SU-DHL-6 (cell line): ENCODE data around the gene IRF7.

Experiments used
- H2AFZ ChIP-seq: fragments of 200-600 bp; sonication (generic); 2 replicates; pipeline ENCODE4 v1.6.1; 2014; ENCODE audit warnings: low read depth, mild to moderate bottlenecking, moderate library complexity, mixed read lengths, antibody characterized with exemption, low read length; ENCODE audit not compliant: severe bottlenecking
- H3F3A ChIP-seq: fragments of 200-600 bp; shearing (Covaris generic); 2 replicates; pipeline ENCODE4 v1.6.0; 2016; ENCODE audit warnings: antibody characterized with exemption, mild to moderate bottlenecking; ENCODE audit not compliant: insufficient read depth
- H3K27ac ChIP-seq: fragments of 200-600 bp; sonication (generic); 2 replicates; pipeline ENCODE4 v1.5.1; 2016; ENCODE audit warnings: low read depth, mild to moderate bottlenecking, low read length, moderate library complexity, mixed read lengths
- H3K27me3 ChIP-seq: fragments of 200-600 bp; sonication (generic), shearing (Covaris generic); 2 replicates; pipeline ENCODE4 v1.6.0; 2014; ENCODE audit warnings: mild to moderate bottlenecking, low read length
- H3K36me3 ChIP-seq: fragments of 200-600 bp; sonication (generic); 2 replicates; pipeline ENCODE4 v1.6.1; 2014; ENCODE audit warnings: mild to moderate bottlenecking, low read length, mixed read lengths
- H3K4me2 ChIP-seq: fragments of 300-600, 200-600 bp; shearing (Covaris generic), sonication (generic); 2 replicates; pipeline ENCODE4 v1.6.0; 2014; ENCODE audit warnings: low read length, low read depth, mild to moderate bottlenecking; ENCODE audit not compliant: poor library complexity, severe bottlenecking
- H3K4me3 ChIP-seq: fragments of 200-600 bp; sonication (generic); 2 replicates; pipeline ENCODE4 v1.5.1; 2014; ENCODE audit warnings: antibody characterized with exemption, low read length, mild to moderate bottlenecking, mixed read lengths; ENCODE audit not compliant: insufficient read depth, poor library complexity, severe bottlenecking
- H3K79me2 ChIP-seq: fragments of 200-600 bp; sonication (generic); 2 replicates; pipeline ENCODE4 v1.6.1; 2014; ENCODE audit warnings: mild to moderate bottlenecking, low read length, moderate library complexity; ENCODE audit not compliant: insufficient read depth
- H3K9ac ChIP-seq: fragments of 200-600 bp; sonication (generic); 2 replicates; pipeline ENCODE4 v1.7.0; 2014; ENCODE audit warnings: mild to moderate bottlenecking, low read length
- H3K9me2 ChIP-seq: fragments of 200-600 bp; sonication (generic); replicated peaks from 2 replicates; pipeline ENCODE4 v1.6.1; 2014; ENCODE audit warnings: low read length; ENCODE audit not compliant: insufficient read depth
- H3K9me3 ChIP-seq: fragments of 200-600 bp; sonication (generic); 2 replicates; pipeline ENCODE4 v1.6.1; 2014; ENCODE audit warnings: low read length, mixed read lengths; ENCODE audit not compliant: insufficient read depth
- H4K20me1 ChIP-seq: fragments of 200-600 bp; sonication (generic); 2 replicates; pipeline ENCODE4 v1.6.1; 2014; ENCODE audit warnings: low read depth, mild to moderate bottlenecking, antibody characterized with exemption, low read length, moderate library complexity, mixed read lengths
- EZH2phosphoT487 ChIP-seq: fragments of 200-600 bp; sonication (generic), shearing (Covaris generic); conservative IDR thresholded peaks from 2 replicates; pipeline ENCODE4 v1.6.1; 2018; ENCODE audit warnings: mild to moderate bottlenecking, antibody characterized with exemption, low read length, moderate library complexity, mixed read lengths
- TF ChIP-seq, protein P1 (sequence below): fragments of 200-600 bp; sonication (generic); IDR thresholded peaks from one replicate; pipeline ENCODE4 v1.5.1; 2017; ENCODE audit warnings: antibody characterized with exemption, mild to moderate bottlenecking, low read length, moderate library complexity; ENCODE audit not compliant: insufficient read depth, poor library complexity, severe bottlenecking

The IRF7 gene

DNA sequence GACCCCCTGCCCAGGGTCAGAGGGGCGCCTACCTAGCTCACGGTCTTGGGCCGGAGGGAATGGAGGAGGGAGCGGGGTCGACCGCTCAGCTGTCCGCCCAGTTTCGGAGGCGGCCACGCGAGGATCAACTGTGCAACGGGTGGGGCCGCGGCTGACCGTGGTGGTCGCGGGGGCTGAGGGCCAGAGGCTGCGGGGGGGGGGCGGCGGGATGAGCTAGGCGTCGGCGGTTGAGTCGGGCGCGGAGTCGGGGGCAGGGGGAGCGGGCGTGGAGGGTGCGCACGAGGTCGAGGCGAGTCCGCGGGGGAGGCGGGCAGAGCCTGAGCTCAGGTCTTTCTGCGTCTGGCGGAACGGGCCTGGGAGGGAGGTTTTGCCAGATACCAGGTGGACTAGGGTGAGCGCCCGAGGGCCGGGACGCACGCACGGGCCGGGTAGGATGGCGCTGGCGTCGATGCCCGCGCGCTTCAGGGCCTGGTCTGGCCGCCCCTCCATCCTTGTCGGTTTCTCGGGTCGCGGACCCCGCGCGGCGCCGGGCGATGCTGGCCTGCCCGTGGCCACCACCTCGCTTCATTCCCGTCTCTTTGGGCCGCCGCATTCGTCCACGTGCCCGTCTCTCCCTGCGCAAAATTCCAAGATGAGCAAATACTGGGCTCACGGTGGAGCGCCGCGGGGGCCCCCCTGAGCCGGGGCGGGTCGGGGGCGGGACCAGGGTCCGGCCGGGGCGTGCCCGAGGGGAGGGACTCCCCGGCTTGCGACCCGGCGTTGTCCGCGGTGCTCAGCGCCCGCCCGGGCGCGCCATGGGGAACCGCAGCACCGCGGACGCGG lies 21.0 kb upstream of the IRF7 start, which contains the start of gene DRD4:
Gene DRD4 (plus strand): TSS at position 759 of the 822 bp plus-strand sequence. CDS start 36 bp downstream, at position 795.
- Histone ChIP-seq H3F3A (no peaks in the 10 kb centered on the region), H3K4me2 (no peak within 1 kb of the TSS), H3K9me2 (no peaks in the 10 kb centered on the region), H3K4me3 (no peak within 1 kb of the TSS), H4K20me1 (no peaks in the 10 kb centered on the region), H3K27ac (no peak within 1 kb of the TSS), H3K9ac (no peak within 1 kb of the TSS), H3K27me3 (no peaks in the 10 kb centered on the region), H3K9me3 (no peaks in the 10 kb centered on the region), H3K36me3 (no peaks in the 10 kb centered on the region), H3K79me2 (no peaks in the 10 kb centered on the region), H2AFZ (no peak within 1 kb of the TSS)
- TF ChIP-seq, protein P1, sequence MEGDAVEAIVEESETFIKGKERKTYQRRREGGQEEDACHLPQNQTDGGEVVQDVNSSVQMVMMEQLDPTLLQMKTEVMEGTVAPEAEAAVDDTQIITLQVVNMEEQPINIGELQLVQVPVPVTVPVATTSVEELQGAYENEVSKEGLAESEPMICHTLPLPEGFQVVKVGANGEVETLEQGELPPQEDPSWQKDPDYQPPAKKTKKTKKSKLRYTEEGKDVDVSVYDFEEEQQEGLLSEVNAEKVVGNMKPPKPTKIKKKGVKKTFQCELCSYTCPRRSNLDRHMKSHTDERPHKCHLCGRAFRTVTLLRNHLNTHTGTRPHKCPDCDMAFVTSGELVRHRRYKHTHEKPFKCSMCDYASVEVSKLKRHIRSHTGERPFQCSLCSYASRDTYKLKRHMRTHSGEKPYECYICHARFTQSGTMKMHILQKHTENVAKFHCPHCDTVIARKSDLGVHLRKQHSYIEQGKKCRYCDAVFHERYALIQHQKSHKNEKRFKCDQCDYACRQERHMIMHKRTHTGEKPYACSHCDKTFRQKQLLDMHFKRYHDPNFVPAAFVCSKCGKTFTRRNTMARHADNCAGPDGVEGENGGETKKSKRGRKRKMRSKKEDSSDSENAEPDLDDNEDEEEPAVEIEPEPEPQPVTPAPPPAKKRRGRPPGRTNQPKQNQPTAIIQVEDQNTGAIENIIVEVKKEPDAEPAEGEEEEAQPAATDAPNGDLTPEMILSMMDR = no peak
- TF ChIP-seq EZH2phosphoT487 = no peak

DNA sequence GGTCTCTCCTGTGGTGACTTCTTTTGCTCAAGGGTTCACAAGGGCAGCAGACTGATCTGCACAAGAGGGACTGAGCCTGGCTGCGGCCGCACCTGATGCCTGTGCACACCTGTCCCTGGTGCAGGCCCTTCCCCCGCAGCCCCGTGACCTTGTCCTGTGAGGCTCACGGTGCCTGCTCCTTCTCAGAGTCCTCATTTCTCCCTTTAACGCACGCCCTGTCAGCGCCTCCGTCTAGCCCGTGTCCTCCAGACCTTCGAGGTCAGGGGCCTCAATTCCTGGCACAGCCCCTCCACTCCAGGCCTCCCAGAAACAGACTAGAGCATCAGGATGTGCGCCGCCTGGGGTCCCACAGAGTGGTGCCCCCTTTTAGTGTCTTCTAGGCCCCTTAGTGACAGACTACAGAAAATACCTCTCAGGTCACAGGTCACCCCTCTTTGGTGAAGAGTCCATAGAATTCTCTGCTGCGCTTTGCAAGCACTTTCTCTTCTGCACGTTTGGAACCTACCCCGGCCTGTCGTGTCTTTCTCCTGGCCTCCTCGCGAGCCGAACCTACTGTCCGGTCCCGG lies 20.3 kb upstream of the IRF7 start:
- no peaks in the 10 kb centered on the region for H3K9me3 ChIP-seq
- H3F3A ChIP-seq = no peaks in the 10 kb centered on the region
- H3K9me2 ChIP-seq = no peaks in the 10 kb centered on the region
- no peaks in the 10 kb centered on the region for H4K20me1 ChIP-seq
- H3K79me2 ChIP-seq = no peaks in the 10 kb centered on the region
- H3K27ac ChIP-seq = no peak overlapping the region
- H3K4me3 ChIP-seq = no peak overlapping the region
- no peak overlapping the region for H3K4me2 ChIP-seq
- no peaks in the 10 kb centered on the region for H3K36me3 ChIP-seq
- H3K9ac ChIP-seq = no peak overlapping the region
- no peak overlapping the region for H2AFZ ChIP-seq
- TF ChIP-seq EZH2phosphoT487 = no peak
- TF ChIP-seq, protein P1 = no peak
- H3K27me3 ChIP-seq = no peaks in the 10 kb centered on the region

DNA sequence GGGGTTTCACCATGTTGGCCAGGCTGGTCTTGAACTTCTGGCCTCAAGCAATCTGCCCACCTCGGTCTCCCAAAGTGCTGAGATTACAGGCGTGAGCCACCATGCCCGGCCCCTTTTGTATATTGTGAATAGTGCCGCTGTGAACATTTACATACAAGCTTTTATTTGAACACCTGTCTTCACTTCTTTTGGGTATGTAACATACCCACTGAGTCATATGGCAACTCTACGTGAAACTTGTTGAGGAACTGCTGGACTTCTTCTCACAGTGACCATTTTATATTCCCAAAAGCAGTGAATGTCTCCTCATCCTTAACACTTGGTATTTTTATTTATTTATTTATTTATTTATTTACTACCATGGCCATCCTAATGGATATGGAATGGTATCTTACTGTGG lies 15.1 kb upstream of the IRF7 start:
- Histone ChIP-seq H4K20me1 (no peaks in the 10 kb centered on the region), H3K27ac (no peak overlapping the region), H3F3A (0 out of 2 replicates have a peak, but pooled peaks cover 9% of the 10 kb centered on the region), H3K4me3 (no peak overlapping the region), H3K9ac (no peak overlapping the region), H3K9me2 (no peaks in the 10 kb centered on the region), H3K36me3 (no peaks in the 10 kb centered on the region), H2AFZ (no peak overlapping the region), H3K9me3 (no peaks in the 10 kb centered on the region), H3K27me3 (no peaks in the 10 kb centered on the region), H3K4me2 (no peak overlapping the region), H3K79me2 (no peaks in the 10 kb centered on the region)
- TF ChIP-seq EZH2phosphoT487 = no peak
- TF ChIP-seq, protein P1 = no peak
